ENCODE measurements around the gene PRSS48.
"Not testable (repeated sequence)": the region's sequence is repeated elsewhere in the genome, so short reads cannot be mapped to it uniquely, and the experiment has no call there.

The PRSS48 gene

DNA sequence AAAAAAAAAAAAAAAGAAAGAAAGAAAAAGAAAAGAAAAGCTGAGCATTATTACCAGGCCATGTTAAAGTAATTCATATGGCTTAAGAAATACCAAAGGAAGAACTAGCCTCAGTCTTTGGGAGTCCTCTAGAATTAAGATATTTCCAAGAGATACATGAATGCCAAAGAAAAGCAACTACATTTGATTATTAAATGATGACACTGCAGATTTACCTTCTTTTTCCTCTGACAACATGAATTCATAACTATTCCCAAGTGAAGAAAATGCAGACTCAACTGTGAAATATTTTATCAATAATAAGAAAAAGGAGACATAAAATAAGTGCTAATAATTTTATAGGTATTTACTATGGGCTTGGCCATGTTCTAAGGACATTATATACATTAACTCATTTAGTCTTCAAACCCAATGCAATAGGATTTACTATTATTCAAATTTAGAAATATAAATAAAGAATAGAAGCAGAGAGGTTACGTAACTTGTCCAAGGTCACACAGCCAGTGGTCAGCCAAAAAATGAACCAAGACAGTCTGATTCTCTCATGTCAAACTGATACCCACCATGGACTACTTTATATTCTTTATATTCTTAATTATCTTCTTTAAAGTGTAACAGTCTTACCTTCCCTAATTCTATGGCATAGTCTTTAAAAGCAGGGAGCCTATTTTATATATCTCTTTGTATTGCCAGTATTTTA is 41.5 kb downstream of the PRSS48 start:
- DNase-seq (ENCODE audit: low spot score), result no peak

DNA sequence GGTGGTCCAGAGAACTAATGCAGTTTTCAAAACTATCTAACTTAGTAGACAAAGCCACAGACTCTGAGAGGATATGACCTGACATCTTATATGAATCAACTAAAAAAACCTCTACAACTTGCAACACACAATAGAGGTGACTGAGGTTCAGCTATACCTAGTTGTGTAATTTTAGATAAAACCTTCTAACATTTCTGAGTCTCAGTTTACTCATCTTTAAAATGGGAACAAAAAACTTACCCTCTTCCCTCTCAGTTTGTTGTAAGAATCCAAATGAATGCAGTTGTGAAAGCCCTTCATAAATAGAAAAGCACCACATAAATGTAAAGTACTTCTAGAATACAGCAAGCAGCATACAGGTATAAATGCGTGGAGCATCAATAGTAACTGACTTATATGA is 42.5 kb downstream of the PRSS48 start:
- no peak for DNase-seq (ENCODE audit: low spot score)

DNA sequence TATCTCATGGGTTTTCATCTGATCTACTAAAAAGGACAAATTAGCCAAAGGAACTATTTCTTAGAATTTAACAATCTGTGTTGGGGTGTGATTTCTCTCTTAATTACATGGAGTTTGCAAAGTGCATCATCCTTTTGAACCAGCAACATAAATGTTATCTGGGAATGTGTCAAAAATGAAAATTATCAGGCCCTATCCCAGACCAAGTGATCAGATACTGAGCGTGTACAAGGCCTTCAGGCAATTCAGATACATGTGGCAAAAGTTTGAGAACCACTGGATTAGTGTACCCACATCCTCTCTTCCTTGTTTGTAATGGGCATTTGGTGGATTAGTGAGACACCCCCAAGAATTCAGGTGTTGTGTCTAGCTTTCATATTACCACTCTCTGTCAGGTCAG is 44.6 kb downstream of the PRSS48 start:
- DNase-seq (ENCODE audit: low spot score), result no peak

DNA sequence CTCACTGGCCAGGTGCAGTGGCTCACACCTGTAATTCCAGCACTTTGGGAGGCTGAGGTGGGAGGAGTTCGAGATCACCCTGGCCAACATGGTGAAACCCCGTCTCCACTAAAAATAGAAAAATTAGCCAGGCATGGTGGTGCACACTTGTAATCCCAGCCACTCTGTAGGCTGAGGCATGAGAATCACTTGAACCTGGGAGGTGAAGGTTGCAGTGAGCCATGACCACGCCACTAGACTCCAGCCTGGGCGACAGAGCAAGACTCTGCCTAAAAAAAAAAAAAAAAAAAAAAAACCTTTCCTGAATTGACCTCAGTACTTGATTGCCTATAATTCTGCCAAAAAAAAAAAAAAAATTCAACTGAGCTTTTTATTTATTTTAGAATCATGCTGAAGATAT is 45.2 kb downstream of the PRSS48 start:
- not testable (repeated sequence) for DNase-seq (ENCODE audit: low spot score)

DNA sequence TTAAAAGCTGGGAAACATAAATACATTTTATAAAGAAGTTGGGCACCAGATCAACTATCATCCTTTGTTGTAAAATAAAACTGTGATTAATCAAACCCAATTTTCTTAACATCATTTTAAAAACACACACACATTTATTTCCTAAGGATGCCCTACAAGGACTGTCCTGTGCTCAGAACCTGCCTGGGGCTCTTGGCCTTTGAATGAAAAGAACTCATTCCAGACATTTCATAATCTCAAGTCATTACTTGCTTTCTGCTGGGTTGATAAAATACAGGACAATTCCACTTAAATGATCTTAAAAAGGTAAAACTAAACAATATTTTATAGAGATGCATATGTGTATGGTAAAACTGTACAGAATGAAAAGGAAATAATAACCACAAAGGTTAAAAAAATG is 45.6 kb downstream of the PRSS48 start:
- DNase-seq (ENCODE audit: low spot score), result no peak

DNA sequence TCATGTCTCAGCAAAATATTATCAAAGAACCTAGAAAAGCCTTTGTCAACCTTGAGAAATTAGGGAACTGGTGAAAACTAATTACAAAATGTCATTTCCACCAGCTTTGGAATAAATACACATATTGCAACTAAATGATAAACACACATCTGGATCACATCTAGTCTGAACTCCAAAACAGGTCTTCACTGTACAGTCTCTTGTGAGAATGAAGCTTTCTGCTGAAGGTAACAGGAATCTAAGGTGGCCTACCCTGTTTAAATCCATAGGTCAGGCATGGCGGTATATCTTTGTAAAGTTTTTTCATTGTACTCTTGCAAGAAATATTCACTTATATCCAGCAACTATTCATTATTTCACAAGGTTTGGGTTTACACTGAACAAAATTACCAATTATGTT is 46.7 kb downstream of the PRSS48 start:
- DNase-seq (ENCODE audit: low spot score), result no peak

DNA sequence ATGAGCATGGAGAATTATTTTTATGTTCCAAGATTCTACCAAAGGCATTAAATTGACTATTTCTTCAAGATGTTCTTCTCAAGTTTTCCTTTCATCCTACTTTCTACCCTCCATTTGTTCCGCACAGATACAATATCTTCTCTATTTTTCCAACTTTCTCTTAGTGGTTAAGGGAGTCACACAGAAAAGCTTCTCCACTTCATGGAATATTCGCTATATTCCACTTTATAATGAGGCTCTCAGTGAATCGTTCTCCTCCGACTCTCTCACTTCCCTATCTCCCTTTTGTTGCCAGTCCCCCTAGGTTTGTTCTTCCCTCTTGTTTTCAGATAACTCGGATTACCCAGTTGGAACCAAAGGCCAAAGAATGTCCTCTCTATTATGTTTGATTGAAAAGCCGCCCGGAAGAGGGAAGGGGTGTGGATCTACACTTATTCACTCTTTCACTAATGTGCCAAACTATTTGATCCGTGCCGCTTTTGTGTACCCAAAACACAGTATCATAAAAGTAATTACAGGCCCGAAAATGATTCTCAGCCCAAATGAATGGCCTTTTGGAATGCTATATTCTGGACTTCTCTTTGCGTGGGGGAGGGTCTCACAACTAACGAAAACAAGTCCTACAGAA is 47.3 kb downstream of the PRSS48 start:
- DNase-seq (ENCODE audit: low spot score), result no peak

DNA sequence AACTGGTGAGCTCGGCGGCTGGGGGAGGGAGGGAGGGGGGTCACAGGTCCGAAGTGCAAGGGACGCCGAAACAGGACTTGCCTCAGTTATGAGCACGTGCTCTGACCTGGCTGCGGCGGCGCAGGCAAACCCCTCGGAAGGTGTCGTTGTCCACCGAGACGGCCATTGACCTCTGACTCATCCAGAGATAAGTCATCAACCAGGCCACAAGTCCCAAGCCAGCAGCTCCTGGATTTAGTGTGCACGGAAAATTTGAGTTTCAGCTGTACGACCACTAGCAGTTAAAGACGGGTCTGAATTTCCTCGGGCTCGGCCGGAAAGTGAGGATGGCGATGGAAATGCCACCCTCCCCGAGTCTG is 47.8 kb downstream of the PRSS48 start:
- peak; percentile 81 for DNase-seq (ENCODE audit: low spot score)

DNA sequence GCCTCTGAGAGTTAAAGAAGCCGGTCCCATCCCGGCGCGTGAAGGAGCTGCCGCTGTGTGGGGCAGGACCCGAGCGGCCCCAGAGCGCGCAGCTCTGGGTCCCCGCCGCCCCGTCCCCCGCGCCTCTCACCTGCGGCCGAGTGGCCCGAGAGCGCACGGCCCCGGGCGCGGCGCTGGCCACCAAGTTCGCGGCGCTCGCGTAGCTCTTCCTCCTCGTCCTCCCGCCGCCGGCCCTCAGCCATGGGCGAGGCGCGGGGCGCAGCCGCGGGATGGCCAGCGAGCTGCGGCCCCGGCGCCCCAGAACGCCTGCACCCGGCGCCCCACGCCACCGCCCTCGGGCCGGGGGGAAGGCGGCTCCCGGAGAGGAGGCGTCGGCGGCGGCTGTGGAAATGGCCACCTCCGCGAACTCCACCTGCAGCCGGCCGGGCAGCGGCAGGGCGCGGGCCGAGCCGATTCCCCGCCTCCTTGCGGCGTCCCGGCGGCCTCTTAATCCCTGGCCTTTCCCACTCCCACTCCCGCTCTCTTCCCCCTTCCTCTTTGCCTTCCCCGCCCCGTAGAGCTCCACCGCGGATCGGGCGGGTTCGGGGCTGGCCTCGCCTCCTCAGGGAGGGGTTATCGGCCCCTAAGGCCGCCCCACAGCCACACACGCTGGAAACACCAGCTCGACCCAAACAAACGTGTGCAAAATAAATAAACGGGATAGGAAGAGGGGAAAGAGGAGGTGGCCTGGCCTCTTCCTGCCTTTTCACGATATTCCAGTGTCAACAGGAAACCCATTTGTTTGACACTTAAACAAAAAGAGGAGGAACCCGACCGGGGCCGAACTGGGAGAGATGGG is 48.4 kb downstream of the PRSS48 start, which contains the start of gene SH3D19:
TSS of gene SH3D19 (minus strand) at position 495 of the 838 bp plus-strand sequence. CDS start at position 242, 253 bp downstream.
- DNase-seq (ENCODE audit: low spot score), result no peak

DNA sequence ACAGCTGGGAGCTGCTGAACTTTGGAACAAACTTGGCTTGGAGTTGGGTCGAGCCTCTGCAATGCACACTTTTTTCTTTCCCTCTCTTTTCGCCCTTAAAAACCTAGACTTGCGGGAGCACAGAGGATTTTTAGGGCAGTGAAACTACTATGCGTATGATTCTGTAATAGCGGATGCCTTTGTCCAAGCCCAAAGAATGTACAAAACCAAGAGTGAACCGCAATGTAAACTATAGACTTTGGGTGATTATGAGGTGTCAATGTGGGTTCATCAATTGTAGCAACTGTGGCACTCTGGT is 48.9 kb downstream of the PRSS48 start:
- DNase-seq (ENCODE audit: low spot score), result no peak

DNA sequence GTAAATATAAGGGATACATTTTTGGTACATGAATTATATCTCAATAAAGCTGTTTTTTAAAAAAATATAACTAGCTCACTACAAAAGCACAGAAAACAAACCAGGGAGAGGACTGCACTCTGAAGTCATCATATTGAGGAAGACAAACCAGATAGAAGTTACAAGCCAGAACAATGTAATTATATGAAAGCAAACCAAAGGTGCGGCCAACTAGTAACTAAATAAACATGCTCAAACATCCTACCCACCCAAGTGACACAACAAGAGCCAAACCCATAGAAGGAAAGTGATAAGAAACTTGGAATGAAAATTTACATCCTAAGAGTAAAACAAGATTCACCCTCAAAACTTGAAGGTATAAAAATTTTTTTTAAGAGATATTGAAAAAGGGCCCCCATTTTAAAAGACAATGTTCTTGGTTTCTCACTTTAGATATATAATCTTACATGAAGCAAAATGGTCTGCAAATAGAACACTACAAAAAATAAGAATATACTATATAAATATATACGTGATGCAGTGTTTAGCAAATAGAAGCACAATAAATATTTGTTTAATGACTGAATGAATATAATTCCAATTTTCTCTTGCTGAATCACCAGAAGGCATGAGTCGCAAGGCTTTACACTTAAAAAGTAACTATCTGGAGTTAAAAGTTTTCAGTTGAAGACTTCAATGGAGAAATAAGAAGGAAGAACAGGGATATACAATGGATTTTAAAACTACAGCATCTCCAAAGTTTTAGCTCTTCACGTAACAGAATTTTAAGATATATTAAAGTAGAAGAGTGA is 52.5 kb downstream of the PRSS48 start:
- DNase-seq (ENCODE audit: low spot score), result no peak

DNA sequence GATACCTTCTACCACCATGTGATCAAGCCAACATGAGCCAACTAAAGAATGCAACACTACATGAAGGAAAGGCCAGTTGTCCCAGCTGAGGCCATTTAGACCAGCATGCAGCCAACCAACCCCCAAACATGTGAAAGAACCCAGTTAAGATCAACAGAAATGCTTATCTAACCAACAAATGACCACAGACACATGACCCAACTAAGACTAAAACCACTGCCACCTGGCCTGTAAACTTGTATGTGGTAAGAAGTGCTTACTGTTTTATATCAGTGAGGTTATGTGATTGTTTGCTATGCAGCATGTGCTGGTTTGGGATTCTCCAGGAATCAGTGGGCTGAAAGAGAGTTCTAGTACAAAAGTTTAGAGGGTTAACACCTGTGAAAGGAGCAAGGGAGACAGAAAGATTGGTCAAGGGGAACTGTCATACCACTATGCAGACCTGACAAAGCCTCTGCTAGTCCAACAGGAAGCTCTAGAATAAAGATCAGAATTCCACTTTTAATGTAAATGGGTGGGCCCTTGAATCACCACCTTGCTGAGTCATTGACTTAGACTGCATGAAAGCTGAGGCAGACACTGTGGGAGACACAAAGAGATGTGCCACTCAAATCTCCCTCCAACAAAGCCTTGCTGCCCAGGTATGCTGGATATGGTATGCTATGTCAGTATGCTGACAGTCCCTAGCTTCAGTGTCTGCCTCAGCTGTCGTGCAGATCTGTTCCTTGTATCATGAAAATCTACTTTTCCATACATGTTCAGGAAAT is 54.5 kb downstream of the PRSS48 start:
- no peak for DNase-seq (ENCODE audit: low spot score)

DNA sequence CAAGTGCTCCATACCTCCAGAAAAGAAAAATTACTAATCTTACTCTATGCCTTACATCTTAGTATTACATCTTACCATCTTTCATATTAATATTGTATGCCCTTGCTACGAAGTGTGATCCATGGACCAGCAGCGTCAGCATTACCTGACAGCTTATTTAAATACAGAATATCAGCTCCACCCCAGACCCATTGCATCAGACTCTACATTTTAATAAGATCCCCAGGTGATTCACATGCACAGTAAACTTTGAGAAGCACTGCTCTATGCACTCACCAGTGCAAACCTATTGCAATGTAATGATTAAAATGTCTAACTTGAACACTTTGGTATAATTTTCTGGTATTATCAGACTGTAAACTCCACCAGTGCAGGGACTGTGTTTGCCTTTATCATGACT is 62.5 kb downstream of the PRSS48 start:
- no peak for DNase-seq (ENCODE audit: low spot score)

DNA sequence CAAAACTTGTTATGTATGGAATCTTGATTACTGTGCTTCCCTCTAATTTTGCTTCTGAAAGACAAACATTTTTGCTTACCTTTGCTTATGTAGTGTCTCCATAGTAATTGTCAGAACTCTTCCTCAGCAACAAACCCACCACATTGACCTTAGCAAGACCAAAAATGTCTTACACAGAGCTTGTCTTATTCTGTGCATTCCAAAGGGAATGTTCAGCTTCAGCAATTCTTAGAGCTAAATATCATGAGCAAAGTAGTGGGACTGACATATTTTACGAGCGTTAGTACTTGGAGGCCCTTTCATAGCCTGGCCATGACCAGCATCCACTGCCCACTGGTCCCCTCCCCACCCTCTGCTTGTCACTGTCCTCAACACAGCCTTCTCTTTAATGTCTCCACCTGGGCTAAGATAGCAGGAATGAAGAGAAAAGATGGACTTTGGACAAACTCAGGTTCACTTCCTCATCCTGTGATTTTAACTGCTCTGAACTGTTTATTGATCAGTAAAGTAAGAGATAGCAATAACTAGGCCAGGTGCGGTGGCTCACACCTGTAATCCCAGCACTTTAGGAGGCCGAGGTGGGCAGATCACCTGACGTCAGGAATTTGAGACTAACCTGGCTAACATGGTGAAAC is 63.9 kb downstream of the PRSS48 start:
- DNase-seq (ENCODE audit: low spot score), result no peak

All from kidney capillary endothelial cell (primary cell).